ENCODE data around the gene MT3.

MT3 gene

GRCh38 chr16:56632156-56632847, 43.0 kb downstream of the MT3 start, which contains the start of gene MT1M:
Gene MT1M (plus strand): TSS chr16:56632659. CDS start chr16:56632732, 73 bp downstream.
- no peak for DNase-seq

GRCh38 chr16:56632848-56633365, 43.6 kb downstream of the MT3 start:
- no peak for DNase-seq

DNA sequence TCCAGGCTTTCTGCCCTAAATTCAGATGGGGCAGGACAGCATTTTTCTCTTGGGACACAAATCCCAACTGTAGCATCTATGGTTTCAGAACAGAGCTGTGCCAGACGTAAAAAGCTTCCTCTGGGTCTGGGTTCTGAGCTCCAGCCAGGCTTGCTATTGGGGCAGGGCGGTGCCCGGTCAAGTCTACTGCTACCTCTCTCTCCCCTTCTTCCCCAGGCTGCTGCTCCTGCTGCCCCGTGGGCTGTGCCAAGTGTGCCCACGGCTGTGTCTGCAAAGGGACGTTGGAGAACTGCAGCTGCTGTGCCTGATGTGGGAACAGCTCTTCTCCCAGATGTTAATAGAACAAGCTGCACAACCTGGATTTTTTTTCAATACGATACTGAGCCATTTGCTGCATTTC, 44.2 kb downstream of the MT3 start:
- no peak for DNase-seq

GRCh38 chr16:56634715-56635440, 45.5 kb downstream of the MT3 start:
- DNase-seq = no peak

DNA sequence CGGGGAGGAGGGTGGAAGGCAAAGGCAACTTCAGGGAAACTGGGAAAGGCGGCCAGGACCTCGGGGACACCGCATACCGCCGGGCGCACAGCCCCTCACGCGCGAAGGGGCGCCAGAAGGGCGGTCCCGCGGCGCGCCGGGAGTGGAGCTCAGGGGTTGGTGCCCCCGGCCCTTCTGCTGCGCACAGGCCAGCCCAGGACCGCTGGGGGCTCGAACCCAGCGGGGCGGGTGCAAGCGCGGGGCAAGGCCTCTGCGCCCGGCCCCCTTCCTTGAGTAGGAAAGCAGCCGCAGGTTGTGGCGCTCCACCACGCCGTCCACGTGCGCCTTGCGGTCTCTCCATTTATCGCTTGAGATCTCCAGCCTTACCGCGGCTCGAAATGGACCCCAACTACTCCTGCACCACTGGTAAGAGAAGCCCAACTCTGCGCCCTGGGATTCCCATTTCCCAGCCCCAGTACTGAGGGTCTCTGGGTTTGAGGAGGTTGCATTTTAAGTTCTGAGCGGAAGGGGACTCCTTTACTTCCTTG, 46.2 kb downstream of the MT3 start:
- no peak for DNase-seq

DNA sequence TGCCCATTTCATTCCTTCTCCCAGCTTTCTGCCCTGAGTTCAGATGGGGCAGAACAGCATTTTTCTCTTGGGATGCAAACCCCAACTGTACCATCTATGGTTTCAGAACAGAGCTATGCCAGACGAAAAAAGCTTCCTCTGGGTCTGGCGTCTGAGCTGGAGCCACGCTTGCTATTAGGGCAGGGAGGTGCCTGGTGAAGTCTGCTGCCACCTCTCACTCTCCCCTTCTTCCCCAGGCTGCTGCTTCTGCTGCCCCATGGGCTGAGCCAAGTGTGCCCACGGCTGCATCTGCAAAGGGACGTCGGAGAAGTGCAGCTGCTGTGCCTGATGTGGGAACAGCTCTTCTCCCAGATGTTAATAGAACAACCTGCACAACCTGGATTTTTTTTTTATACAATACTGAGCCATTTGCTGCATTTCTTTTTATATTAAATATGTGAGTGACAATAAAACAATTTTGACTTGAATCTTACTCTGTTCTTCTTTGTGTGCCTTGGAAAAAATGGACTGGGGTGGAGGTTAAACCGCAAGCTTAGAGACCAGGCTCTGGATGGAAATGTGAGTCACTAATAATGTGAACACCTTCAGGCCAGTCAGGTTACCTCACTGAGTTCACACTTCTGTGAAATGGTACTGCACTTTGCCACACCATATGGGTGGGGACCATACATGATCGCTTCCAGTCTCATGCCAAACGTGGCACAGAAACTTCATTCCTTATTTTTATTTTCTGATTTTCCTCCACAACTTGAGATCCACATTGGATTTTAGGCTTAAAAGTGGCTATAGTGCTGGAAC, 47.5 kb downstream of the MT3 start:
- DNase-seq = no peak

- DNase-seq = no peak
Observed at GRCh38 chr16:56637814-56638750, 48.8 kb downstream of the MT3 start, which contains the start of gene MT1A. Gene MT1A (plus strand): TSS chr16:56638666. CDS start chr16:56638739, 73 bp downstream.

DNA sequence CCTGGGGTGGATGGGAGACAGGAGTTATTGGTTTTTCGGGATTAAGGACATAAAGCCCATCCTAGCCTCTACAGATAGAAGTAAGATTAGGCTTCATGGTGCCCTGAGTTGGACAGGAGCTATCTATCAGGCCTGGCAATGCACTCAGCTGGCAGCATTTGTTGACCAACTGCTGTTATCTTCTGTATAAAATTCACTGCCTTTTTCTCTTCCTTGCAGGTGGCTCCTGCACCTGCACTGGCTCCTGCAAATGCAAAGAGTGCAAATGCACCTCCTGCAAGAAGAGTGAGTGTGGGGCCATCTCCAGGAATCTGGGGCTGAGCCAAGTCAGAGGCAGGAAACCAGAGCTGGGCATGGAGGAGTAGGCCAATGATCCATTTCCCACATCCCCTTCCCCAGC, 49.7 kb downstream of the MT3 start:
- DNase-seq = no peak

GRCh38 chr16:56640076-56640475, 50.7 kb downstream of the MT3 start:
- DNase-seq = no peak
